ENCODE data around the gene KANK4.

The KANK4 gene

DNA sequence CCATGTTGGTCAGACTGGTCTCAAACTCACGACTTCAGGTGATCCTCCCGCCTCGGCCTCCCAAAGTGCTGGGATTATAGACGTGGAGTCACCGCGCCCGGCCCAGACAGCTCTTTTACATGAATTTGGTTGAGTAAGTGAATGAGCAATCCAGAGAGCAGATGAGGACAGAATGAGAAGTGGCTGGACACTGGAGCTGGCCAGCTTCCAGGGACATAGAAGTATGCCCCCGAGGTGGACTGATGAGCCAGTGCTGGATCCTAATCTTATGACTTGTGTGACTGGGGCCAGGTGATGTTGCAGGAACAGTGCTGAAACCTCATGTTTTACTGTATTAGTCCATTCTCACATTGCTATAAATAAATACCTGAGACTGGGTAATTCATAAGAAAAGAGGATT, 35.9 kb upstream of the KANK4 start:
- Histone ChIP-seq H3K27me3 (ENCODE audit: control insufficient read depth in 1 of 2, insufficient read depth in 2 of 2, low read length in 2 of 2) (no peaks in the 10 kb centered on the region), H3K4me3 (ENCODE audit: low read length in 2 of 2) (no peak overlapping the region), H3K36me3 (ENCODE audit: control insufficient read depth in 2 of 2, insufficient read depth in 2 of 2, low read length in 2 of 2) (no peaks in the 10 kb centered on the region), H3K4me1 (ENCODE audit: control insufficient read depth, insufficient read depth, low read length) (no peaks in the 10 kb centered on the region), H3K9me3 (ENCODE audit: control insufficient read depth in 2 of 2, low read length in 2 of 2) (no peaks in the 10 kb centered on the region), H3K27ac (ENCODE audit: low read length) (no peak overlapping the region), H3K9ac (ENCODE audit: low read length in 2 of 2) (no peak overlapping the region)

GRCh38 chr1:62353853-62354252, 34.6 kb upstream of the KANK4 start:
- no peak overlapping the region for H3K9ac ChIP-seq (ENCODE audit: low read length in 2 of 2)
- no peaks in the 10 kb centered on the region for H3K9me3 ChIP-seq (ENCODE audit: control insufficient read depth in 2 of 2, low read length in 2 of 2)
- H3K36me3 ChIP-seq (ENCODE audit: control insufficient read depth in 2 of 2, insufficient read depth in 2 of 2, low read length in 2 of 2), result no peaks in the 10 kb centered on the region
- no peaks in the 10 kb centered on the region for H3K27me3 ChIP-seq (ENCODE audit: control insufficient read depth in 1 of 2, insufficient read depth in 2 of 2, low read length in 2 of 2)
- no peaks in the 10 kb centered on the region for H3K4me1 ChIP-seq (ENCODE audit: control insufficient read depth, insufficient read depth, low read length)
- no peak overlapping the region for H3K27ac ChIP-seq (ENCODE audit: low read length)
- no peak overlapping the region for H3K4me3 ChIP-seq (ENCODE audit: low read length in 2 of 2)

DNA sequence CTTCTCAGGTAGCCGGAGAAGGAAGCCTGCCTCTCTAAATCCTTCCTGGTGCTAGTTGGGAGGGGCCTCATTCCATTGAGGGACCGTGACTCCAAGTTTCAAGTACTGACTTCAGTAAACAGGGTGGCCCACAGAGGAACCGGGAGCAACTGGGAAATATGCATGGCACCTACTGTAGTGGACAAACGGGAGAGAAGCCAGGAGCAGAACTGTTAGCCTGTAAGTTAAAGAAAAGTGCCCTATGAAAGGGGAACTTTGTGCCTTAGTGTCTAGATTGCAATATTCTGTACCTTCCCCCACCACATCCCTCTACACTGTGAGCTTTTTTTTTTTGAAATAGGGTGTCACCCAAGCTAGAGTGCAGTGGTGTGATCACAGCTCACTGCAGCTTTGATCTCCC, 33.2 kb upstream of the KANK4 start:
- Histone ChIP-seq H3K9me3 (ENCODE audit: control insufficient read depth in 2 of 2, low read length in 2 of 2) (no peaks in the 10 kb centered on the region), H3K9ac (ENCODE audit: low read length in 2 of 2) (no peak overlapping the region), H3K27me3 (ENCODE audit: control insufficient read depth in 1 of 2, insufficient read depth in 2 of 2, low read length in 2 of 2) (no peaks in the 10 kb centered on the region), H3K27ac (ENCODE audit: low read length) (no peak overlapping the region), H3K4me1 (ENCODE audit: control insufficient read depth, insufficient read depth, low read length) (no peaks in the 10 kb centered on the region), H3K4me3 (ENCODE audit: low read length in 2 of 2) (no peak overlapping the region), H3K36me3 (ENCODE audit: control insufficient read depth in 2 of 2, insufficient read depth in 2 of 2, low read length in 2 of 2) (no peaks in the 10 kb centered on the region)

- no peak overlapping the region for H3K4me3 ChIP-seq (ENCODE audit: low read length in 2 of 2)
- H3K9ac ChIP-seq (ENCODE audit: low read length in 2 of 2), result no peak overlapping the region
- no peak overlapping the region for H3K27ac ChIP-seq (ENCODE audit: low read length)
- H3K4me1 ChIP-seq (ENCODE audit: control insufficient read depth, insufficient read depth, low read length), result no peaks in the 10 kb centered on the region
- H3K27me3 ChIP-seq (ENCODE audit: control insufficient read depth in 1 of 2, insufficient read depth in 2 of 2, low read length in 2 of 2), result no peaks in the 10 kb centered on the region
- H3K36me3 ChIP-seq (ENCODE audit: control insufficient read depth in 2 of 2, insufficient read depth in 2 of 2, low read length in 2 of 2), result no peaks in the 10 kb centered on the region
- H3K9me3 ChIP-seq (ENCODE audit: control insufficient read depth in 2 of 2, low read length in 2 of 2), result no peaks in the 10 kb centered on the region
These were observed 30.4 kb upstream of the KANK4 start for GRCh38 chr1:62349470-62350233.

- H3K27me3 ChIP-seq (ENCODE audit: control insufficient read depth in 1 of 2, insufficient read depth in 2 of 2, low read length in 2 of 2), result no peaks in the 10 kb centered on the region
- no peak overlapping the region for H3K27ac ChIP-seq (ENCODE audit: low read length)
- H3K4me3 ChIP-seq (ENCODE audit: low read length in 2 of 2), result no peak overlapping the region
- H3K9ac ChIP-seq (ENCODE audit: low read length in 2 of 2), result no peak overlapping the region
- no peaks in the 10 kb centered on the region for H3K36me3 ChIP-seq (ENCODE audit: control insufficient read depth in 2 of 2, insufficient read depth in 2 of 2, low read length in 2 of 2)
- H3K9me3 ChIP-seq (ENCODE audit: control insufficient read depth in 2 of 2, low read length in 2 of 2), result no peaks in the 10 kb centered on the region
- H3K4me1 ChIP-seq (ENCODE audit: control insufficient read depth, insufficient read depth, low read length), result no peaks in the 10 kb centered on the region
These were observed 27.7 kb upstream of the KANK4 start for GRCh38 chr1:62346886-62347285.

GRCh38 chr1:62343911-62344310, 24.7 kb upstream of the KANK4 start:
- Histone ChIP-seq H3K27ac (ENCODE audit: low read length) (no peak overlapping the region), H3K36me3 (ENCODE audit: control insufficient read depth in 2 of 2, insufficient read depth in 2 of 2, low read length in 2 of 2) (no peaks in the 10 kb centered on the region), H3K9me3 (ENCODE audit: control insufficient read depth in 2 of 2, low read length in 2 of 2) (no peaks in the 10 kb centered on the region), H3K4me3 (ENCODE audit: low read length in 2 of 2) (no peak overlapping the region), H3K4me1 (ENCODE audit: control insufficient read depth, insufficient read depth, low read length) (no peaks in the 10 kb centered on the region), H3K27me3 (ENCODE audit: control insufficient read depth in 1 of 2, insufficient read depth in 2 of 2, low read length in 2 of 2) (no peaks in the 10 kb centered on the region), H3K9ac (ENCODE audit: low read length in 2 of 2) (no peak overlapping the region)

DNA sequence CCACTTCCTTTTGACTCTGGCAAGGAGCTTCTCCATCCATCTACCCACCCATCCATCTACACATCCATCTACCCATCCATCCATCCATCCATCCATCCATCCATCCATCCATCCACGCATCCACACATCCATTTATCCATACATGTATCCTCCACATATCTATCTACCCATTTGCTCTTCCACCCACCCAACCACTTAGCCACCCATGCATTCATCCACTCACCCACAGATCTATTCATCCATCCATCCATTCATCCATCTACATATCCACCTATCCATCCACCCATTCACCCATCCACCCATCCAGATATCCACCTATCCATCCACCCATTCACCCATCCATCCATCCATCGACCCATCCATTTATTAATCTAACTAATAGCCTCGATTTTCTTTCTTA, 23.0 kb upstream of the KANK4 start:
- H3K4me3 ChIP-seq (ENCODE audit: low read length in 2 of 2), result no peak overlapping the region
- no peaks in the 10 kb centered on the region for H3K36me3 ChIP-seq (ENCODE audit: control insufficient read depth in 2 of 2, insufficient read depth in 2 of 2, low read length in 2 of 2)
- no peaks in the 10 kb centered on the region for H3K27me3 ChIP-seq (ENCODE audit: control insufficient read depth in 1 of 2, insufficient read depth in 2 of 2, low read length in 2 of 2)
- no peak overlapping the region for H3K27ac ChIP-seq (ENCODE audit: low read length)
- H3K9ac ChIP-seq (ENCODE audit: low read length in 2 of 2), result no peak overlapping the region
- H3K9me3 ChIP-seq (ENCODE audit: control insufficient read depth in 2 of 2, low read length in 2 of 2), result no peaks in the 10 kb centered on the region
- H3K4me1 ChIP-seq (ENCODE audit: control insufficient read depth, insufficient read depth, low read length), result peaks cover 7% of the 10 kb centered on the region

- H3K9me3 ChIP-seq (ENCODE audit: control insufficient read depth in 2 of 2, low read length in 2 of 2), result no peaks in the 10 kb centered on the region
- no peaks in the 10 kb centered on the region for H3K36me3 ChIP-seq (ENCODE audit: control insufficient read depth in 2 of 2, insufficient read depth in 2 of 2, low read length in 2 of 2)
- peaks cover 10% of the 10 kb centered on the region for H3K4me1 ChIP-seq (ENCODE audit: control insufficient read depth, insufficient read depth, low read length)
- H3K4me3 ChIP-seq (ENCODE audit: low read length in 2 of 2), result no peak overlapping the region
- no peak overlapping the region for H3K27ac ChIP-seq (ENCODE audit: low read length)
- H3K27me3 ChIP-seq (ENCODE audit: control insufficient read depth in 1 of 2, insufficient read depth in 2 of 2, low read length in 2 of 2), result no peaks in the 10 kb centered on the region
- no peak overlapping the region for H3K9ac ChIP-seq (ENCODE audit: low read length in 2 of 2)
These were observed 22.4 kb upstream of the KANK4 start for GRCh38 chr1:62341615-62342014.

DNA sequence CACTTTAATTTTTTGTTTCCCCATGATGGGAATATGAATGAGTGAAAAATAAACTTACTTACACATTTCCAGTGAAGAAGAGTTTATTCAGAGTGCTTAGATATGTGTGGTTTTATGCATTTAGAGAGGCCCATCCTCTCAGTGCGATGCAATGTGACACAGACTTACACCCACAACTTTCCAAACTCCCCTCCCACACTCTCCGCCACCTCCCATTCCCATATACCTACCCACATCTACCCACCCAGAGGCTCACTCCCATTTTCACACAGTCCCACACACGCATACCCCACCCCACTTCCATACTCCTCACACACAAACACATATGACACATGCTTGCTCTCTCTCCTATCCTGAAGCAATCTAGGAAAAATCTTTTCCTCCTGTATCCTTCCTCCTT, 21.9 kb upstream of the KANK4 start:
- H3K4me3 ChIP-seq (ENCODE audit: low read length in 2 of 2), result no peak overlapping the region
- H3K9ac ChIP-seq (ENCODE audit: low read length in 2 of 2), result no peak overlapping the region
- H3K4me1 ChIP-seq (ENCODE audit: control insufficient read depth, insufficient read depth, low read length), result peaks cover 10% of the 10 kb centered on the region
- H3K9me3 ChIP-seq (ENCODE audit: control insufficient read depth in 2 of 2, low read length in 2 of 2), result no peaks in the 10 kb centered on the region
- H3K27me3 ChIP-seq (ENCODE audit: control insufficient read depth in 1 of 2, insufficient read depth in 2 of 2, low read length in 2 of 2), result no peaks in the 10 kb centered on the region
- H3K36me3 ChIP-seq (ENCODE audit: control insufficient read depth in 2 of 2, insufficient read depth in 2 of 2, low read length in 2 of 2), result no peaks in the 10 kb centered on the region
- H3K27ac ChIP-seq (ENCODE audit: low read length), result no peak overlapping the region

DNA sequence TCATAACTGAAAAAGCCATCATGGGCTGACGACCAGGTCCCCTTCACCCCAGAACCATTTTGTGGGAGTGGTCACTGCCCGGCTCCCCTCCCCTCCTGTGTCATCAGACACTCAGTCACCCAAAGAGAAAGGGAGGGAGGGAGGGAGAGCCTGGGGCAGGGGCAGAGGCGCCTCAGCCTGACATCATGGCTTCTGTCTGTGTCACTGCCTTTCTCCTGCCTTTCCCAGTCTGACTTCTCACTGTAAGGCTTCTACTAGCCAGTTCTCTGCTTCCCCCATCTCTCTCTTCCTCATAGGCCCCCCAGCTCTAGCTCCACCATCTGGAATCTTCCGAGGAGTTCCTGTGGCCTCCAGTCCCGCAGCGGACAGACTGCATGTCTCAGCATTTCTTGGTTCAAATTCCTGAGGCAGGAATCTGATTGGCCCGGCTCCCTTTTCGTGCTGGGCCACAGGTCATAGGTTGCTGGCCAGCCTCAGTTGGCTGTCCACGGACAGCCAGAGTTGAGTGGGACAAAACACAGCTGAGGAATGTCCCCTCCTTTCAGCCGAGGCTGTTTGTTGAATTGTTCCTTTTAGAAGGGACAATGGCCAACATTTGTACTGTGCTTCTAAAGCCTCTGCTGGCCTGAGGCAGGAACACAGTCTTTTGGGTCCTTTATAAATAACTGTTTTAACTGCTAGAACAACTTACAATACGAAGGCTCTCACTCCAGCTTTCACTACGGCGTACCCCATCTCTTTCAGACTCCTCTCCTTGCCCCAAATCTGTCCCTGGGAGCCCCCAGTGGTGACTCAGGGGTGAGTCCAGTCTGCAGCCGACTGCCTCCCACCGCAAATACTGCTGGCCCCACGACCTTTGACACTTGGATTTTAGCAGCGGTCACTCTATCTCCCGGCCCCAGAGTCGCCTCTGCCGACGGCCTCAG, 18.7 kb upstream of the KANK4 start:
- H3K27me3 ChIP-seq (ENCODE audit: control insufficient read depth in 1 of 2, insufficient read depth in 2 of 2, low read length in 2 of 2), result no peaks in the 10 kb centered on the region
- H3K27ac ChIP-seq (ENCODE audit: low read length), result no peak overlapping the region
- H3K9ac ChIP-seq (ENCODE audit: low read length in 2 of 2), result no peak overlapping the region
- H3K4me1 ChIP-seq (ENCODE audit: control insufficient read depth, insufficient read depth, low read length), result peaks cover 10% of the 10 kb centered on the region
- H3K36me3 ChIP-seq (ENCODE audit: control insufficient read depth in 2 of 2, insufficient read depth in 2 of 2, low read length in 2 of 2), result no peaks in the 10 kb centered on the region
- no peaks in the 10 kb centered on the region for H3K9me3 ChIP-seq (ENCODE audit: control insufficient read depth in 2 of 2, low read length in 2 of 2)
- H3K4me3 ChIP-seq (ENCODE audit: low read length in 2 of 2), result no peak overlapping the region
